B cell (primary cell): ENCODE measurements around the gene OMA1.

Source experiments
- EZH2 ChIP-seq: IDR thresholded peaks from 2 replicates; pipeline ENCODE4 v1.6.1; 2012; ENCODE audit warnings: borderline replicate concordance, low read depth, mild to moderate bottlenecking, moderate library complexity, low read length; ENCODE audit not compliant: insufficient read depth, poor library complexity, severe bottlenecking
- TF ChIP-seq, protein P1 (sequence below): fragments of 200-600 bp; IDR thresholded peaks from one replicate; pipeline ENCODE4 v1.8.0; 2022; ENCODE audit warnings: antibody characterized with exemption, mild to moderate bottlenecking

DNA sequence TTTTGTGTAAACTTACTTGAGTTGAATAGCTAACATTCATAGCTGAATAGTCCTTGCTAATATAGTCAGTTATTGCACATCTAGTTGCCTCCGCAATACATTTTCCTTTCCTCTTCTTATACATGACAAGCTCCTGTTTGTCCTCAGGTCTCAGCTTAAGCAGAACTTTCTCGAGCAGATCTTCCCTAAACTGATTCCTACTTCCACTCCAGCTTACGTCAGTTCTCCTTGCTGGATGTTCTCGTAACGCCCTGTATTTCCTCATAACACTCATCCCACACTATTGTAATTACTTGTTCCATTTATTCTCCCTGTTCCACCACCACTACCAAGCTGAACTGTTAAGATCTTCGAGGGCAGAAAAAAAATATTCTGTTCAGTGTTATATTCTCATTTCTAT is 15.1 kb upstream of the OMA1 start:
- no peak for TF ChIP-seq EZH2
- TF ChIP-seq, protein P1, sequence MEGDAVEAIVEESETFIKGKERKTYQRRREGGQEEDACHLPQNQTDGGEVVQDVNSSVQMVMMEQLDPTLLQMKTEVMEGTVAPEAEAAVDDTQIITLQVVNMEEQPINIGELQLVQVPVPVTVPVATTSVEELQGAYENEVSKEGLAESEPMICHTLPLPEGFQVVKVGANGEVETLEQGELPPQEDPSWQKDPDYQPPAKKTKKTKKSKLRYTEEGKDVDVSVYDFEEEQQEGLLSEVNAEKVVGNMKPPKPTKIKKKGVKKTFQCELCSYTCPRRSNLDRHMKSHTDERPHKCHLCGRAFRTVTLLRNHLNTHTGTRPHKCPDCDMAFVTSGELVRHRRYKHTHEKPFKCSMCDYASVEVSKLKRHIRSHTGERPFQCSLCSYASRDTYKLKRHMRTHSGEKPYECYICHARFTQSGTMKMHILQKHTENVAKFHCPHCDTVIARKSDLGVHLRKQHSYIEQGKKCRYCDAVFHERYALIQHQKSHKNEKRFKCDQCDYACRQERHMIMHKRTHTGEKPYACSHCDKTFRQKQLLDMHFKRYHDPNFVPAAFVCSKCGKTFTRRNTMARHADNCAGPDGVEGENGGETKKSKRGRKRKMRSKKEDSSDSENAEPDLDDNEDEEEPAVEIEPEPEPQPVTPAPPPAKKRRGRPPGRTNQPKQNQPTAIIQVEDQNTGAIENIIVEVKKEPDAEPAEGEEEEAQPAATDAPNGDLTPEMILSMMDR: no peak
